Sciatic nerve (tissue), 2 donors: ENCODE measurements around the gene TBKBP1. TPM values are rescaled to one million over a fixed set of nuclear protein-coding genes. Genes with fewer than 3 reads are reported as not detected.

Experiments
- ATAC-seq: fragments of 200-7000 bp; cut with Tn5 transposase; one replicate; pipeline ENCODE4 v1.9.1; 2020; ENCODE audit warnings: mild to moderate bottlenecking, moderate library complexity
- DNase-seq: peaks from one replicate; pipeline ENCODE4 v3.0.0-alpha.2; 2020; ENCODE audit warnings: low spot score
- intact Hi-C: fragments of 100-400 bp; cut with DNase I; formaldehyde crosslinking; loops from one replicate; pipeline ENCODE4 v1.14.2; 2022
- total RNA-seq: library from RNA; stranded (reverse); fragmentation: NEBNext Ultra II Directional; extraction: Animal tissue kit (Norgen Biotek cat#: 25700); gene quantifications from one replicate; pipeline ENCODE4 v1.2.1, GENCODE V29; 2021
- donor health status: DM: no; HTN: no; CAD: no.
- donor health status: DM: no; HTN: no; CAD: no.

TBKBP1 gene
- total RNA-seq, 1 donor from 2014 or later: 19.9 TPM

- intact Hi-C loops: no loop called here
- ATAC-seq: peak; percentile 13
- DNase-seq: peak; percentile 51
These were observed 48.6 kb downstream of the TBKBP1 start for GRCh38 chr17:47742319-47743181.

GRCh38 chr17:47744168-47745036 is 50.4 kb downstream of the TBKBP1 start:
- intact Hi-C loops: no loop called here
- no peak for ATAC-seq
- DNase-seq: peak; percentile 45

- DNase-seq (peak; percentile 51), ATAC-seq (no peak)
- intact Hi-C loops: no loop called here
These were observed 51.0 kb downstream of the TBKBP1 start for GRCh38 chr17:47745037-47745380.

GRCh38 chr17:47751471-47751870 is 57.5 kb downstream of the TBKBP1 start:
- no peak for ATAC-seq
- DNase-seq: no peak
- intact Hi-C loops: no loop called here

GRCh38 chr17:47757386-47757785 is 63.4 kb downstream of the TBKBP1 start:
- DNase-seq (no peak), ATAC-seq (no peak)
- intact Hi-C loops: no loop called here

- ATAC-seq: no peak
- DNase-seq: peak; percentile 42
- intact Hi-C loops: no loop called here
These were observed 66.6 kb downstream of the TBKBP1 start for GRCh38 chr17:47760409-47761140.

Other genes with a start within 250 kb of the TBKBP1 start
- 142 TPM for gene NPEPPS, start 163.1 kb upstream of the TBKBP1 start, total RNA-seq
- 223 TPM for gene KPNB1, start 44.2 kb upstream of the TBKBP1 start, total RNA-seq
- 1.1 TPM for gene TBX21, start 39.1 kb downstream of the TBKBP1 start, total RNA-seq
- 13.5 TPM for gene OSBPL7, start 127.6 kb downstream of the TBKBP1 start, total RNA-seq
- 26.6 TPM for gene MRPL10, start 137.4 kb downstream of the TBKBP1 start, total RNA-seq
- 0.89 TPM for gene LRRC46, start 137.5 kb downstream of the TBKBP1 start, total RNA-seq
- 39.4 TPM for gene SCRN2, start 147.1 kb downstream of the TBKBP1 start, total RNA-seq
- 0.62 TPM for gene SP6, start 157.0 kb downstream of the TBKBP1 start, total RNA-seq
- gene SP2, start 202.1 kb downstream of the TBKBP1 start, total RNA-seq: 24.2 TPM
- gene PNPO, start 247.4 kb downstream of the TBKBP1 start, total RNA-seq: 20.0 TPM